GM18867 (cell line): Measurements from ENCODE around the gene RNU7-1.

Source experiments
- ATAC-seq: cut with Tn5 transposase; IDR thresholded peaks from one replicate; pipeline ENCODE4 v1.9.1; 2021; ENCODE audit warnings: mild to moderate bottlenecking, moderate library complexity; ENCODE audit not compliant: unreplicated experiment

The RNU7-1 gene

GRCh38 chr12:6952121-6952862 is 8.7 kb downstream of the RNU7-1 start:
- ATAC-seq: no peak

- ATAC-seq: no peak
Observed at GRCh38 chr12:6952863-6953441, 9.3 kb downstream of the RNU7-1 start.

GRCh38 chr12:6953442-6954315 is 10.1 kb downstream of the RNU7-1 start:
- ATAC-seq: peak; percentile 40

- ATAC-seq: no peak
Observed at GRCh38 chr12:6954316-6955107, 10.9 kb downstream of the RNU7-1 start.

GRCh38 chr12:6955108-6956020 is 11.7 kb downstream of the RNU7-1 start:
- ATAC-seq: no peak

GRCh38 chr12:6956021-6956727 is 12.6 kb downstream of the RNU7-1 start:
- no peak for ATAC-seq

- no peak for ATAC-seq
Observed at GRCh38 chr12:6957151-6957701, 13.6 kb downstream of the RNU7-1 start.

- ATAC-seq: no peak
Observed at GRCh38 chr12:6957741-6958608, 14.4 kb downstream of the RNU7-1 start.

GRCh38 chr12:6958609-6959057 is 15.0 kb downstream of the RNU7-1 start:
- no peak for ATAC-seq

GRCh38 chr12:6959058-6959804 is 15.6 kb downstream of the RNU7-1 start:
- ATAC-seq: peak; percentile 38

- no peak for ATAC-seq
Observed at GRCh38 chr12:6959805-6960592, 16.4 kb downstream of the RNU7-1 start.

GRCh38 chr12:6960593-6961277 is 17.1 kb downstream of the RNU7-1 start:
- ATAC-seq: no peak

- ATAC-seq: peak; percentile 20
Observed at GRCh38 chr12:6961278-6961694, 17.7 kb downstream of the RNU7-1 start.

GRCh38 chr12:6961695-6962284 is 18.2 kb downstream of the RNU7-1 start:
- ATAC-seq: peak; percentile 11

GRCh38 chr12:6962285-6963015 is 18.8 kb downstream of the RNU7-1 start:
- ATAC-seq: no peak
